ENCODE data around the gene ZNF419.
"Not testable (repeated sequence)": the region's sequence is repeated elsewhere in the genome, so short reads cannot be mapped to it uniquely, and the experiment has no call there.

The ZNF419 gene

GRCh38 chr19:57466489-57466888 lies 21.1 kb upstream of the ZNF419 start:
- H3K4me3 ChIP-seq (ENCODE audit: low read depth, low read length), result no peak overlapping the region
- TF ChIP-seq CTCF (IDR thresholded peaks at IDR 0.05; ENCODE audit: borderline replicate concordance, insufficient read depth, low read depth, low read length), result no peak

GRCh38 chr19:57473646-57474045 lies 13.9 kb upstream of the ZNF419 start:
- H3K4me3 ChIP-seq (ENCODE audit: low read depth, low read length), result no peak overlapping the region
- no peak for TF ChIP-seq CTCF (IDR thresholded peaks at IDR 0.05; ENCODE audit: borderline replicate concordance, insufficient read depth, low read depth, low read length)

DNA sequence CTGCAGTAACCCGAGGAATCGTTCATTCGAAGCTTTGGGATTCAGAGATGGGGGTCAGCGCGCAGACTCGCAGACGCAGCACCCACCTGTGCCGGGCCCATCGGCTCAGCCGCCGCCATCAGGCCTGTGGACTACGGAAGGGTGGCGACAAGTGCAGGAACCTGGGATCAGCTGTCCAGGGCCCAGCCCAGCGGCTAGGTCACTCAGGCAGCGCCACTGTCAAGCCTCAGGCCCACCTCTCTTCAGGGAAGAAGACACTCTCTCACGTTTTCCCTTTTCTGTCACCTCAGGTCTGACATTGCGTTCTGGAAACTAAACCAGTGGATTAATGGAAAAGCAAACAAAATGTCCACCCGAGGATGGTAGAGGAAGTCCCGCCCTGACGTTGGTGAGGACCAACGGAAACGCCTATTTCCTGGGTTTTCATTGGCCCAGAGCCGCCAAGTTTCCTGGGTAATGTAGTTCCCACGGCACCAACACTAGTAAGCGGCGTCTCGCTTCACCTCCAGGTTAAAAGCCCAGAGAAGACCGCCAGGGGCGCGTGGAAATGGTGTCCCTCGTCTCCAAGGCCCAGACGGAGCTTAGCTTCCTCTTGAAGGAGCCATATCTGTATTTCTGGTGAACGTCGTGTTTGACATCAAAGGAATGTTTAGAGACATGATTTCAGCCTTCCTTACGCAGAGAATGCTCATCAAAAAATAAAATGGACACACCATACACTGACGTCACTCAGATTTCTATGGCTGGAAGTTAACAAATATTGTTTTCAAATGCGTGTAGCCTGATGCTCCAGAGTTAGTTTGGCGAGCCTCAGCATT lies 10.2 kb upstream of the ZNF419 start, which contains the start of gene ZNF772:
ZNF772 (minus strand) TSS at position 376 of the 818 bp plus-strand sequence; CDS start at position 119, 257 bp downstream.
- peak within 1 kb of the TSS; percentile 70 for H3K4me3 ChIP-seq (ENCODE audit: low read depth, low read length)
- peak; percentile 76 for TF ChIP-seq CTCF (IDR thresholded peaks at IDR 0.05; ENCODE audit: borderline replicate concordance, insufficient read depth, low read depth, low read length)

GRCh38 chr19:57488299-57488644 lies 722 bp downstream of the ZNF419 start:
- not testable (repeated sequence) for H3K4me3 ChIP-seq (ENCODE audit: low read depth, low read length)

DNA sequence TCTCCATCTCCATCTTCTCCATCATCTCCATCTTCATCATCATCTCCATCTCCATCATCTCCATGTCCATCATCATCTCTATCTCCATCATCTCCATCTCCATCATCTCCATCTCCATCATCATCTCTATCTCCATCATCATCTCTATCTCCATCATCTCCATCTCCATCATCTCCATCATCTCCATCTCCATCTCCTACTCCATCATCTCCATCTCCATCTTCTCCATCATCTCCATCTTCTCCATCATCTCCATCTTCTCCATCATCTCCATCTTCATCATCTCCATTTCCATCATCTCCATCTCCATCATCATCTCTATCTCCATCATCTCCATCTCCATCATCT lies 11.8 kb downstream of the ZNF419 start:
- not testable (repeated sequence) for H3K4me3 ChIP-seq (ENCODE audit: low read depth, low read length)

DNA sequence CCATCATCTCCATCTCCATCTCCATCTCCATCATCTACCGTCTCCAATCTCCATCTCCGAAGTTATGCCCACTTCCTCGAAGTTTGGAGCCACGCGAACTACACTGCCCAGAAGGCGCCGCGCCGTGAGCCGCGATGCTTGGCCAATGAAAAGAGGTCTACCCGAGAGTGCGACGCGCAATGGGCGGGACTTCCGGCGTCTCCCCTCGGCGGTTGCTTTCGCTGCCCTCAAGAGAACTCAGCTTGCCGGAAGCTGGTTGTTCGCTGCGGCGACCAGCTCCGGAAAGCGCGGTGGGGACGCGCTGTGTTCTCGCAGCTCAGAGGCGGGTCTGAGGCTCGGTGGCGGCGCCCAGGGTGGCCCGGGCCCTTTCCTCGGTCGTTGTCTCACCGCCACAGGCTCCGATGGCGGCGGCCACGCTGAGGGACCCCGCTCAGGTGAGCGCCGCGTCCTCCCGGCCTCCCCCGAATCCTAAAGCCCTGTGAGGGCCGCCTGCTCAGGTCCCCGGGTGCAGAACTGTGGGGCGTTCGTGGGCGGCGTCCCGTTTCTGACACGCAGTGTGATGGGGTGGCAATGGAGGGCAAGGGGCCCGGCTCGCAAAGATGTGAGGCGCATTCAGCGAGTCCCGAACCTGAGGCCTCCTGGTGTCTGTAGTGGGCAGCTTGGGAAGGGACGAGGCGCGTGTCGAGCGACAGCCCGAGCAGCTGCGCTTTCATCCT lies 12.3 kb downstream of the ZNF419 start, which contains the start of gene ZNF773:
ZNF773 (plus strand) TSS at position 259 of the 716 bp plus-strand sequence; CDS start at position 402, 143 bp downstream.
- H3K4me3 ChIP-seq (ENCODE audit: low read depth, low read length), result peak within 1 kb of the TSS; percentile 77

- peak overlapping the region; percentile 11 for H3K4me3 ChIP-seq (ENCODE audit: low read depth, low read length)
Measured at GRCh38 chr19:57500400-57500799, 12.8 kb downstream of the ZNF419 start.

DNA sequence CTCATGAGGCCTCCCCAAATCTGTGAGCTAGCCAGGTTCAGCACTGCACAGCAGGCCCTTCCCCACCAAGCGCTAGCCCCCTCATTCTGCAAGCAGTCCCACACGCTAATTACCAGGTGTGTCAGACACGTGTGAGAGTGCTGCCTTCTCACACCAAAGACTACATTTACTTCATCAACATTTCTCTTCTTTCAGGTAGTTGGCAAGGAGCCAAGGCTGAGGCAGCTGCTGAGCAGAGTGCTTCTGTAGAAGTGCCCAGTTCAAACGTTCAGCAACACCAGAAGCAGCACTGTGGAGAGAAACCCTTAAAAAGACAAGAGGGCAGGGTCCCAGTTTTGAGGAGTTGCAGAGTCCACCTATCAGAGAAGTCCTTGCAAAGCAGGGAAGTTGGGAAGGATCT lies 18.6 kb downstream of the ZNF419 start:
- no peak for TF ChIP-seq CTCF (IDR thresholded peaks at IDR 0.05; ENCODE audit: borderline replicate concordance, insufficient read depth, low read depth, low read length)
- H3K4me3 ChIP-seq (ENCODE audit: low read depth, low read length), result no peak overlapping the region

DNA sequence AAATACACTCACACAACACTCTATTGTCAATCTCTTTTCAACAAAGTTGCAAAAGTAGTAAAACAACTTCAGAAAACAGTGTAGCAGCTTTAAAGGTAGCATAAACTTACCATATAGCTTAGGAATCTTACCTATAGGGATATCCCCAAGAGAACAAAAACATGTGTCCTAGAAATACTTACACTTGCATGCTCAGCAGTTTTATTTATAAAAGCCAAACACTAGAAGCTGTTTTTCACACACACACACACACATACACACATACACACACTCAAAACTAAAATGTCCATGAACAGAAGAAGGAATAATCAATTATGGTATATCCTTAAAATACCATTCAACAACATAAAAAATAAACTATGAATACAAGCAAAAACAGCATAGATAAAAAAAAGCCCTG lies 23.9 kb downstream of the ZNF419 start:
- H3K4me3 ChIP-seq (ENCODE audit: low read depth, low read length), result no peak overlapping the region
- TF ChIP-seq CTCF (IDR thresholded peaks at IDR 0.05; ENCODE audit: borderline replicate concordance, insufficient read depth, low read depth, low read length), result no peak

All from GM12875 (cell line).